ENCODE measurements around the gene DECR2. TPM values are rescaled to one million over a fixed set of nuclear protein-coding genes. Genes with fewer than 3 reads are reported as not detected.

The DECR2 gene
- total RNA-seq, 1 donor from 2014 or later, result 14.6 TPM

DNA sequence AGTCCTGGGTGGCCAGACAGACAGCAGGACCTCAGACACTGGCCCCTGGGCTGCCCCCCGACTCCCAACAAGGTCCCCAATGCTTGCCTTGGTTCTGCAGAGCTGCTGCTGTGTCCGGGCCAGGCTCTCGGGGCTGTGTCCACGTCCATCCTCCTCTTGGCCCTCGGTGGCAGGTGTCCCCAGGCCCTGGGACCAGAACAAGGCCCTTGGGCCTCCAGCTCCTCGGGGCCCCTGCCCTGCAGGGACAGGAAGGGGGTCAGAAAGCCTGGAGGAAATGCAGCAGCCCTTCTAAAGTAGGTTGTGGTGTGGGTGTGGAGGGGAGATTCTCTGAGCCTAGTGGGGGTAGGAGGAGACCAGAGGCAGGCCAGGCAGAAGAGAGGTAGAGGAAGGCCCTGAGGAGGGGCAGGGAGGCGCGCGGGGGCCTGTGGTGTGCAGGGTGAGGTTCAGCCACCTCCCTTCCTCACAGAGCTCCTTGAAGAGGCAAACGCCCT, 46.7 kb upstream of the DECR2 start:
- Mint-ChIP-seq H3K9me3 (ENCODE audit: unreplicated experiment) (no peaks in the 10 kb centered on the region), H3K4me3 (ENCODE audit: unreplicated experiment) (no peak overlapping the region), H3K36me3 (ENCODE audit: low read depth, unreplicated experiment) (peaks cover 7% of the 10 kb centered on the region), H3K27ac (ENCODE audit: unreplicated experiment) (no peak overlapping the region), H3K27me3 (ENCODE audit: unreplicated experiment) (peaks cover 7% of the 10 kb centered on the region), H3K4me1 (ENCODE audit: unreplicated experiment) (peaks cover 4% of the 10 kb centered on the region)
- TF ChIP-seq, protein P1, sequence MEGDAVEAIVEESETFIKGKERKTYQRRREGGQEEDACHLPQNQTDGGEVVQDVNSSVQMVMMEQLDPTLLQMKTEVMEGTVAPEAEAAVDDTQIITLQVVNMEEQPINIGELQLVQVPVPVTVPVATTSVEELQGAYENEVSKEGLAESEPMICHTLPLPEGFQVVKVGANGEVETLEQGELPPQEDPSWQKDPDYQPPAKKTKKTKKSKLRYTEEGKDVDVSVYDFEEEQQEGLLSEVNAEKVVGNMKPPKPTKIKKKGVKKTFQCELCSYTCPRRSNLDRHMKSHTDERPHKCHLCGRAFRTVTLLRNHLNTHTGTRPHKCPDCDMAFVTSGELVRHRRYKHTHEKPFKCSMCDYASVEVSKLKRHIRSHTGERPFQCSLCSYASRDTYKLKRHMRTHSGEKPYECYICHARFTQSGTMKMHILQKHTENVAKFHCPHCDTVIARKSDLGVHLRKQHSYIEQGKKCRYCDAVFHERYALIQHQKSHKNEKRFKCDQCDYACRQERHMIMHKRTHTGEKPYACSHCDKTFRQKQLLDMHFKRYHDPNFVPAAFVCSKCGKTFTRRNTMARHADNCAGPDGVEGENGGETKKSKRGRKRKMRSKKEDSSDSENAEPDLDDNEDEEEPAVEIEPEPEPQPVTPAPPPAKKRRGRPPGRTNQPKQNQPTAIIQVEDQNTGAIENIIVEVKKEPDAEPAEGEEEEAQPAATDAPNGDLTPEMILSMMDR (IDR thresholded peaks at IDR 0.05; ENCODE audit: unreplicated experiment), result no peak
- no peak for DNase-seq (ENCODE audit: low spot score)

DNA sequence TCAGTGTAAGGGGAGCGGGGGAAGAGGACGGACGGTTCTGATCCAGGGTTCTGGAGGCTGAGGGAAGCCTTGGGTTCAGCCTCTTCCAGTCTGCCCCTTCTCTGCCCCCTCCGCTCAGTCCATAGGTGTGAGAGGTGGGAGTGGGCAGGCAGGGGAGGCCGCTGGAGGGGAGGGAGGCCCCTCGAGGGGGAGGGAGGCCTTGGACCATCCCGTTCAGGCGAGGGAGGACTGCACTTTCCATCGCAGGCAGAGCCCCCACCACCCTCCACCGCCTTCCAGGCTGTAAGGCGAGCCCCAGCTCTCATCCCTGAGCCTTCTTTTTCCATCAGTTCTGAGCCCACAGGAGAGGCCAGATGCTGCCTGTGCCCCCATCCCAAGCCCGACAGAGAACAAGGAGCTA, 44.9 kb upstream of the DECR2 start:
- no peak for DNase-seq (ENCODE audit: low spot score)
- Mint-ChIP-seq H3K9me3 (ENCODE audit: unreplicated experiment) (no peaks in the 10 kb centered on the region), H3K27me3 (ENCODE audit: unreplicated experiment) (peaks cover 5% of the 10 kb centered on the region), H3K4me3 (ENCODE audit: unreplicated experiment) (no peak overlapping the region), H3K4me1 (ENCODE audit: unreplicated experiment) (peaks cover 2% of the 10 kb centered on the region), H3K27ac (ENCODE audit: unreplicated experiment) (no peak overlapping the region), H3K36me3 (ENCODE audit: low read depth, unreplicated experiment) (peaks cover under 1% of the 10 kb centered on the region)
- TF ChIP-seq, protein P1 (IDR thresholded peaks at IDR 0.05; ENCODE audit: unreplicated experiment), result no peak

DNA sequence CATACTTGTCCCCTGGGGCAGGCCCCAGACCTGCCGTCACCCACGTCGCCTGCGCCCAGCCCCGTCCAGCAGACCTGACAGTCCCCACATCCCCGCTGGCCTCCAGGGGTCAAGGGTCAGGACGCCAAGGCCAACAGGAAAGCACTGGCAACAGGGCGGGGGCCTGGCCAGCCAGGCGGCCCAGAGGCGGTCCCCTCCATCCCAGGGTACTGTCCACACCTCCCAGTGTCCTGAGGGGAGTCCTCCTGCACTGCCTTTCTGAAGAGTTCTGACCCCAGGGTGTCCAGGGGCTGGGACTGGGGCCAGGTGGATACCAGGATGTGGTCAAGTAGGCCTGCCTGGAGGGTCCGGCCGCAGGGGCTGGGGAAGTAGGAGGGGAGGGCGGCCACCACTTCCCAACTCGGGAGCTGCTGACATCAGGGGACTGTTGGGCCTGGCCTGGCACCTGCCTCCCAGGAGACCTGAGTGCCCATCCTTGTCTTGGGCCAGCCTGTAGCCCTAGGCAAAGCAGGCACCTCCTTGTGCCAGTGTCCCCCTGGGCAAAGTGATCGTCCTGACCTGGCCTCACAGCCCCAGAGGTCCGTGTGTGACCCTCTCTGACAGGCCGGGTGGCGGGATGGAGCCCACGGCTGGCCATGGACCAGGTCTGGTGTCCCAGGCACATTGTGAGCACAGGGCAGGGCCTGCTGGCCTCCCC, 42.5 kb upstream of the DECR2 start:
- Mint-ChIP-seq H3K4me3 (ENCODE audit: unreplicated experiment) (no peak overlapping the region), H3K27ac (ENCODE audit: unreplicated experiment) (no peak overlapping the region), H3K36me3 (ENCODE audit: low read depth, unreplicated experiment) (no peaks in the 10 kb centered on the region), H3K9me3 (ENCODE audit: unreplicated experiment) (no peaks in the 10 kb centered on the region), H3K4me1 (ENCODE audit: unreplicated experiment) (peaks cover 2% of the 10 kb centered on the region), H3K27me3 (ENCODE audit: unreplicated experiment) (peaks cover 3% of the 10 kb centered on the region)
- DNase-seq (ENCODE audit: low spot score), result no peak
- TF ChIP-seq, protein P1 (IDR thresholded peaks at IDR 0.05; ENCODE audit: unreplicated experiment), result no peak

DNA sequence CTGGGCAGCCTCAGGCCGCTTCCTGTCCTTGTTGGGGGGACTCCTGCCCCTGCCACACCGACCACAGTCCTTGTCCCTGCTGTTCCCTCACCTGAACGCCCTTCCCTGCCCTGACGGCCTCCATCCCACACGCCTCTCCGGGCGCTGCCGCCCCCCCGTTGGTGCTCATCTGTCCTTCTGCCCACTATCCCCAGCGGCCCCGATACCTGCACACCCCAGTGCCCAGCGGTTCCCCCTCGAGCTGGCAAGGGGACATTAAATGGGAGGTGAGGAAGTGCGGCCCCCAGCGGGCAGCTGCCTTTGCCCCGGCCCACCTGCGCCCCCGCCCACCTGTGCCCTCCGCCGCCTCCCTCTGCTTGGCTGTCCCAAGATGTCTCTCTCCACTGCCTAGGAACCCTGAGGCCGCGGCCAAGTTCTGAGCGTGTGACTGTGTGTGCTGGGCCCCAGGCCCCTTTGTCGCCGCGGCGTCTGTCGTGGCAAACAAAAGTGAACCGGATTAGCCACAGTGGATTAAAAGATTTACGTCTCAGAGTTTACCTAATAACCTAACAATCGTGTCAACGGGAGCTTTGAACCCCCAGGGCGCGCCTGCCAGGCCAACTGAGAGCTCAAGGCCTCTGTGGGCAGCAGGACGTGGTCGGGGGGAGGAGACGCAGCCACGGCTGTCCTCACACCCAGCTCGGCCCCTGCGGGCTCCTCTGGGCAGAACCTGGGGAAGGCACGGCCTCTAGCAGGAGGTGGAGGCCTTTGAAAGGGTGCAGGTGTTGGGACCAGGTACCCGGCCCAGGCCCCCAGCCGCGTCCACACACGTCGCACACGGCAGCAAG, 41.6 kb upstream of the DECR2 start:
- DNase-seq (ENCODE audit: low spot score), result no peak
- Mint-ChIP-seq H3K4me1 (ENCODE audit: unreplicated experiment) (no peaks in the 10 kb centered on the region), H3K9me3 (ENCODE audit: unreplicated experiment) (no peaks in the 10 kb centered on the region), H3K4me3 (ENCODE audit: unreplicated experiment) (no peak overlapping the region), H3K27ac (ENCODE audit: unreplicated experiment) (no peak overlapping the region), H3K36me3 (ENCODE audit: low read depth, unreplicated experiment) (no peaks in the 10 kb centered on the region), H3K27me3 (ENCODE audit: unreplicated experiment) (peaks cover 4% of the 10 kb centered on the region)
- TF ChIP-seq, protein P1 (IDR thresholded peaks at IDR 0.05; ENCODE audit: unreplicated experiment), result no peak

Data from endothelial cell (in vitro differentiated cells).